H1 (cell line): Measurements from ENCODE around the gene ARHGAP18.
"Not testable (repeated sequence)": the region's sequence is repeated elsewhere in the genome, so short reads cannot be mapped to it uniquely, and the experiment has no call there.

Source experiments
- CHD2 ChIP-seq: IDR thresholded peaks from 2 replicates; pipeline ENCODE4 v1.6.1; 2012; ENCODE audit warnings: low read length, improper control_type of control experiment
- EGR1 ChIP-seq: IDR thresholded peaks from 2 replicates; pipeline ENCODE4 v1.6.1; 2011; ENCODE audit warnings: low read depth, low read length, borderline replicate concordance
- EP300 ChIP-seq, 2 experiments: IDR thresholded peaks; 1 replicate in 1 of 2; 2 replicates in 1 of 2; pipeline ENCODE4 v1.6.1; 2011 to 2012; ENCODE audit warnings: low read depth in 2 of 2, low read length in 2 of 2, mild to moderate bottlenecking in 2 of 2, borderline replicate concordance in 1 of 2, inconsistent platforms in 1 of 2, moderate library complexity in 1 of 2
- EZH2 ChIP-seq: fragments of 200-600 bp; sonication (generic); IDR thresholded peaks from 2 replicates; pipeline ENCODE4 v1.7.1; 2012; ENCODE audit warnings: low read depth, mild to moderate bottlenecking, moderate library complexity, low read length, inconsistent platforms; ENCODE audit not compliant: severe bottlenecking
- KDM1A ChIP-seq: fragments of 200-600, 300-600 bp; sonication (generic); IDR thresholded peaks from 2 replicates; pipeline ENCODE4 v1.7.1; 2016; ENCODE audit warnings: mild to moderate bottlenecking, low read length, borderline replicate concordance
- POLR2A ChIP-seq, 2 experiments: IDR thresholded peaks; 1 replicate in 1 of 2; 2 replicates in 1 of 2; pipeline ENCODE4 v1.6.1; 2011; ENCODE audit warnings: low read depth in 2 of 2, low read length in 2 of 2, mild to moderate bottlenecking in 2 of 2; ENCODE audit errors: control extremely low read depth in 1 of 2
- POLR2AphosphoS5 ChIP-seq: IDR thresholded peaks from 2 replicates; pipeline ENCODE4 v1.6.1; 2011; ENCODE audit warnings: low read depth, low read length
- RAD21 ChIP-seq, 2 experiments: IDR thresholded peaks in 1 of 2; conservative IDR thresholded peaks in 1 of 2; 2 replicates each; pipeline ENCODE4 v1.6.1; 2011; ENCODE audit warnings: low read depth in 2 of 2, low read length in 2 of 2, improper control_type of control experiment in 1 of 2, inconsistent platforms in 1 of 2, mild to moderate bottlenecking in 1 of 2, moderate library complexity in 1 of 2
- RXRA ChIP-seq: IDR thresholded peaks from 2 replicates; pipeline ENCODE4 v1.6.1; 2011; ENCODE audit warnings: low read depth, mild to moderate bottlenecking, low read length, moderate library complexity; ENCODE audit not compliant: insufficient read depth
- ZNF274 ChIP-seq: IDR thresholded peaks from 2 replicates; pipeline ENCODE4 v1.7.0; 2012; ENCODE audit warnings: low read length, borderline replicate concordance; ENCODE audit errors: extremely low read depth
- TF ChIP-seq, protein P1 (sequence below), 3 experiments: IDR thresholded peaks; 1 replicate in 2 of 3; 2 replicates in 1 of 3; pipeline versions ENCODE4 v1.5.1 to v1.6.1; 2011; ENCODE audit warnings: low read length in 3 of 3, mild to moderate bottlenecking in 3 of 3, inconsistent platforms in 2 of 3, low read depth in 1 of 3, moderate library complexity in 1 of 3; ENCODE audit not compliant: insufficient read depth in 1 of 3; ENCODE audit errors: control extremely low read depth in 1 of 3
- TF ChIP-seq, protein P2 (sequence below): IDR thresholded peaks from 2 replicates; pipeline ENCODE4 v1.6.1; 2012; ENCODE audit warnings: inconsistent platforms

DNA sequence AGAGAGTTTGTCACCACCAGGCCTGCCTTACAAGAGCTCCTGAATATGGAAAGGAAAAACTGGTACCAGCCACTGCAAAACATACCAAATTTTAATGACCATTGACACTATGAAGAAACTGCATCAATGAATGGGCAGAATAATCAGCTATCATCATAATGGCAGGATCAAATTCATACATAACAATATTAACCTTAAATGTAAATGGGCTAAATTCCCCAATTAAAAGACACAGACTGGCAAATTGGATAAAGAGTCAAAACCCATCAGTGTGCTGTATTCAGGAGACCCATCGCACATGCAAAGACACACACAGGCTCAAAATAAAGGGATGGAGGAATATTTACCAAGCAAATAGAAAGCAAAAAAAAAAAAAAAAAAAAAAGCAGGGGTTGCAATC is 139.0 kb downstream of the ARHGAP18 start:
- TF ChIP-seq, protein P1, sequence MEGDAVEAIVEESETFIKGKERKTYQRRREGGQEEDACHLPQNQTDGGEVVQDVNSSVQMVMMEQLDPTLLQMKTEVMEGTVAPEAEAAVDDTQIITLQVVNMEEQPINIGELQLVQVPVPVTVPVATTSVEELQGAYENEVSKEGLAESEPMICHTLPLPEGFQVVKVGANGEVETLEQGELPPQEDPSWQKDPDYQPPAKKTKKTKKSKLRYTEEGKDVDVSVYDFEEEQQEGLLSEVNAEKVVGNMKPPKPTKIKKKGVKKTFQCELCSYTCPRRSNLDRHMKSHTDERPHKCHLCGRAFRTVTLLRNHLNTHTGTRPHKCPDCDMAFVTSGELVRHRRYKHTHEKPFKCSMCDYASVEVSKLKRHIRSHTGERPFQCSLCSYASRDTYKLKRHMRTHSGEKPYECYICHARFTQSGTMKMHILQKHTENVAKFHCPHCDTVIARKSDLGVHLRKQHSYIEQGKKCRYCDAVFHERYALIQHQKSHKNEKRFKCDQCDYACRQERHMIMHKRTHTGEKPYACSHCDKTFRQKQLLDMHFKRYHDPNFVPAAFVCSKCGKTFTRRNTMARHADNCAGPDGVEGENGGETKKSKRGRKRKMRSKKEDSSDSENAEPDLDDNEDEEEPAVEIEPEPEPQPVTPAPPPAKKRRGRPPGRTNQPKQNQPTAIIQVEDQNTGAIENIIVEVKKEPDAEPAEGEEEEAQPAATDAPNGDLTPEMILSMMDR (IDR thresholded peaks at IDR 0.05; ENCODE audit: control extremely low read depth in 1 of 3, insufficient read depth in 1 of 3, low read depth in 1 of 3, low read length in 3 of 3) = not testable (repeated sequence)
- TF ChIP-seq EZH2; POLR2AphosphoS5; ZNF274; KDM1A; POLR2A (IDR thresholded peaks at IDR 0.05; ENCODE audit: control extremely low read depth in 1 of 2, low read depth in 2 of 2, low read length in 2 of 2); RAD21 (IDR thresholded peaks at IDR 0.05 in 1 of 2, conservative IDR thresholded peaks at IDR 0.05 in 1 of 2; ENCODE audit: low read depth in 2 of 2, low read length in 2 of 2); RXRA; CHD2; EGR1; EP300 (IDR thresholded peaks at IDR 0.05; ENCODE audit: borderline replicate concordance in 1 of 2, low read depth in 2 of 2, low read length in 2 of 2): not testable (repeated sequence)
- TF ChIP-seq, protein P2, sequence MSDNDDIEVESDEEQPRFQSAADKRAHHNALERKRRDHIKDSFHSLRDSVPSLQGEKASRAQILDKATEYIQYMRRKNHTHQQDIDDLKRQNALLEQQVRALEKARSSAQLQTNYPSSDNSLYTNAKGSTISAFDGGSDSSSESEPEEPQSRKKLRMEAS = not testable (repeated sequence)
